ENCODE data around the gene SATL1.
"Not testable (repeated sequence)": the region's sequence is repeated elsewhere in the genome, so short reads cannot be mapped to it uniquely, and the experiment has no call there.

Gene SATL1

DNA sequence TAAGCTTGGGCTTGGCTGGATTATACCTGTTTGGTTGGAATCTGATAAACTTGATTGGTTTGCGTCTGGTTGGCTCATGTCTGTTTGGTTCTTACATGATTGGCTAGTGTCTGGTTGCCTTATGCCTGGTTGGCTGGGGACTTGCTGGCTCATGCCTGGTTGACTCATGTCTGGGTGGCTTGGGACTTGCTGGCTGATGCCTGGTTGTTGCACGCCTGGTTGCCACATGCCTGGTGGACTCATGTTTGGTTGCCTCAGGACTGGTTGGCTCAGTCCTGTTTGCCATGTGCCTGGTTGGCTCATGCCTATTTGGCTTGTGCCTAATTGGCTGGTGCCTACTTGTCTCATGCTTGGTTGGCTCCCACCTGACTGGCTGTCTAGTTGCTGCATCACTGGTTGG, 135.4 kb downstream of the SATL1 start:
- DNase-seq = no peak

- no peak for DNase-seq
Measured at GRCh38 chrX:85107407-85107806, 136.2 kb downstream of the SATL1 start.

DNA sequence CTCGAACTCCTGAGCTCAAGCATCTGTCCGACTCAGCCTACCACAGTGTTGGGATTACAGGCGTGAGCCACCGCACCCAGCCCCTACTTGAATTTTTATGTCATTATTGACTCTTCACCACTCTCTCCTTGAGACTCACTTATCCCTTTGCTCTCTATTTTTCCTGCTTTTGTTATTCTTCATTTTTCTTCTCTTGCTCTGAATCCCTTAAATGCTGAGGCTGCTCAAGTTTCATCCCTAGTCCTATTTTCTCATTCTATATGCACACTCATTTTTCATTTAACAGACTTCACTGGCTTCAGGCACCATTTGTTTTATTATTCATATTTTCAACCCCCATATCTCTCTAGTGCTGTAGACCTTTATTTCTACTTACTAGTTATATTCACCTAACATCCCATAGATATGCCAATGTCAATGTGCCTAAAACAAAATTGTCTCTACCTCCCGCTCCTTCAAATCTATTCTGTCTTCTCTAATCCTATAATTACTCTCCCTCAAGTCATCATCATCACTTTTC, 154.2 kb downstream of the SATL1 start:
- DNase-seq = no peak

DNA sequence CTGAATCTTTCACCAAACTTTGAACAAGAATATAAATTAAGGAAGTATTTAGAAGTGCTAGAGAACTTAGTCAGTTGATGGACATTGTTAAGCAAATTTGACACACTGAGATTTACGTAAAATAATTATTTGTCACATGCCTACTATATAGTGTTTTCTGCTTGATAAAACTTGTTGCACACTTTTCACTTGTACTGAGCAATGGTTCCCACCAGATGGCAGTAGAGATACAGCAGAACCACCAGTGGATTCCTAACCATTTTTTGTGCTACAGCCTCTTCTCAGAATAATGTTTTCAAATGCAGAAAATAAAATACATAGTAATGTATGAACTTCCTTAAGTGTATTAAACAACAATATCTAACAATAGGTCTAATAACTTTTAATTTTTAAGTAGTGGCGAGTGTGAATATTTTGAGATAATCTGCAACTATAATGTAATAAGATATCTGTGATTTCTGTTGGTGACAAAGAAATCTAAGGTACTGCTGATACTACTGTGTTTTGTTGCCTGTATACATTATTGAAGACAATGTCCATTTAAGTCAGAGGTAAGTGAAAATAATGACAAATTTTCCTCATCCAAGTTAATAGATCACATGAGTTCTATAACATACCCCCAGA, 158.7 kb downstream of the SATL1 start:
- peak in 2 of 6 experiments; percentile 30 to 32 for DNase-seq

DNA sequence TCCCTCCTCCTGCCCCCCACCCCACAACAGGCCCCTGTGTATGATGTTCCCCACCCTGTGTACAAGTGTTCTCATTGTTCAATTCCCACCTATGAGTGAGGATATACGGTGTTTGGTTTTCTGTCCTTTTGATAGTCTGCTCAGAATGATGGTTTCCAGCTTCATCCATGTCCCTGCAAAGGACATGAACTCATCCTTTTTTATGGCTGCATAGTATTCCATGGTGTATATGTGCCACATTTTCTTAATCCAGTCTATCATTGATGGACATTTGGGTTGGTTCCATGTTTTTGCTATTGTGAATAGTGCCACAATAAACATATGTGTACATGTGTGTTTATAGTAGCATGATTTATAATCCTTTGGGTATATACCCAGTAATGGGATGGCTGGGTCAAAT, 166.3 kb downstream of the SATL1 start:
- not testable (repeated sequence) for DNase-seq

- no peak for DNase-seq
Measured at GRCh38 chrX:85065512-85066198, 177.9 kb downstream of the SATL1 start.

DNA sequence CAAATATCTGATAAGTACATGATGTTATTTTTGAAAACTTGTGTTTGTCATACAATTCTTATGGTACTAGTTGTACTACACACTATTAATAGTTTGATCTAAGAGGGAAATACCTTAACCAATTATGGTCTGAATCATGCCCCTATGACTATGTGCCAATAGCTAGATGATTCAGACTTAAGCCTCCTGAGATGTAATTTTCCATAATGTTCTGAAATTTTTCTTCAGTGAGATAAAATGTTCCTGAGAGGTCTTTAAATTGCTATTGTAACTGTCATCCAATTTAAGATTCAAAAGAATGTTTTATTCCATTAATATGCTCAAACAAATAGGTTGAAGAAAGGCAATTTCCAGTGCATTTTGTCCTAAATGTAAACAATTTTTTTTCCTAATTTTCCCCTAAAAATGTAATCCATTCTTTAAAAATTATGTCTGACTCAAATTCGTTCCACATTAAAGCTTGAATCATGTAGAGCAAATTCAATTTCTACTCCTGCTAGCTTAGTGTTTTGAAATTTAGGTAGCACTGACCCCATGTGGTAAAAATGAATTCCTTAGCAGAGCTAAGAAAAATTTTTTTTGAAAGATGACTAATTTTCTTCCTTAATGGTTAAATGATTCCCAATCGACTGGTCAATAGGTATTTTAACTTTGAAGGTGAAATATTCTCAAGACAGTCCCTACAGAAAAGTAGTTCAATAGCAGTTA, 190.8 kb downstream of the SATL1 start:
- no peak for DNase-seq

DNA sequence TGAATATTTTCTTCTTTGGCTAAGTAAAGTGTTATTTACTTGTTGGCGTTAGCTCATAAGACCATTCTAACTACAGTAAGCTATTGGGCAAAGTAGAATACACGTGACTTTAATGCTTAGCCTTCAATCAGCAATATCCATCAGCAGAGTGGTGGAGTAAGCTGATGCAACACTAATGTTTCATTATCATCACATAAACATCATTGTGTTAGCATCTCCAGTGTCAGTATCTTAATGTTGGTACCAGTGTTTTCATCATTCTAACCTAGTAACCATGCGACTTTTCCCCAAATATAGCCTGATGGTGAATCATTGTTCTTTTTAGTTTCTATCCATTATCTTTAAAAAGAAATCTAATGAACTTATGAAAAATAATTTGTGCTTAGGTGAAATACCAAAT, 191.4 kb downstream of the SATL1 start:
- DNase-seq = no peak

DNA sequence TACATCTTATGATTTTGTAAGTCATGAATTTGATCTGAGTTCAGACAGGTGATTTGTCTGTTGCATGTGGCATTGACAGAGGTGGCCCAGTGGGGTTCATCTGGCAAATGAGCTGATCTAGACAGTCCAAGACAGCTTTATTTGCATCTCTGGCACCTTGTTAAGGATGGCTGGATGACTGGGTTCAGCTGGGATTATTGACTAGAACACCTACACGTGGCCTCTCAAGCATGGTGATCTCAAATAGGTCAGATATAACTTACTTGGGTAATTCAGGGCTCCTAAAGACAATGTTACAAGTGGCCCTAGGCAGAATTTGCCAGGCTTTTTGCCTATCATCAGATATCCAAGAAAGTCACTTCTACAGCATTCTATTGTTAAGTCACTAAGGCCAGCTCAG, 192.0 kb downstream of the SATL1 start:
- DNase-seq = no peak

Data from stimulated activated naive CD4-positive, alpha-beta T cell (primary cell).